SK-N-MC (cell line): ENCODE data around the gene PTCH2.

Experiments
- DNase-seq: peaks from one replicate; pipeline ENCODE4 v3.0.0-alpha.2; 2011; ENCODE audit warnings: low read depth, low spot score
- H3K27ac ChIP-seq: fragments of 200-600 bp; sonication (generic); 2 replicates; pipeline ENCODE4 v1.5.1; 2016; ENCODE audit warnings: mixed run types
- H3K36me3 ChIP-seq: fragments of 200-600 bp; sonication (generic); 2 replicates; pipeline ENCODE4 v1.6.1; 2017; ENCODE audit warnings: antibody characterized with exemption, low read length, mixed read lengths; ENCODE audit not compliant: insufficient read depth
- H3K4me3 ChIP-seq: fragments of 200-600 bp; sonication (generic); 2 replicates; pipeline ENCODE4 v1.5.1; 2016
- H3K9ac ChIP-seq: fragments of 200-600 bp; sonication (generic); 2 replicates; pipeline ENCODE4 v1.8.0; 2017; ENCODE audit warnings: mixed run types, mixed read lengths; ENCODE audit not compliant: insufficient read length
- H3K9me3 ChIP-seq: fragments of 200-600 bp; sonication (generic); 2 replicates; pipeline ENCODE4 v1.6.1; 2017; ENCODE audit warnings: low read depth, mild to moderate bottlenecking, antibody characterized with exemption, low read length, moderate library complexity, mixed read lengths
- EZH2 ChIP-seq: fragments of 200-600 bp; sonication (generic); IDR thresholded peaks from one replicate; pipeline ENCODE4 v1.6.1; 2017; ENCODE audit warnings: antibody characterized with exemption
- FOXP2 ChIP-seq: optimal IDR thresholded peaks from 2 replicates; pipeline ENCODE3; 2011; ENCODE audit warnings: mild to moderate bottlenecking, moderate library complexity; ENCODE audit not compliant: insufficient read depth; ENCODE audit errors: extremely low read length, control extremely low read depth
- POLR2AphosphoS5 ChIP-seq: IDR thresholded peaks from 2 replicates; pipeline ENCODE4 v1.6.1; 2012; ENCODE audit warnings: mild to moderate bottlenecking, low read depth, low read length, borderline replicate concordance

The PTCH2 gene

GRCh38 chr1:44792736-44793502, 50.1 kb downstream of the PTCH2 start:
- H3K9ac ChIP-seq, result no peak overlapping the region
- no peak overlapping the region for H3K4me3 ChIP-seq
- H3K9me3 ChIP-seq, result no peaks in the 10 kb centered on the region
- no peak overlapping the region for H3K27ac ChIP-seq
- DNase-seq, result no peak
- no peak for TF ChIP-seq EZH2
- H3K36me3 ChIP-seq, result no peaks in the 10 kb centered on the region

- DNase-seq, result no peak
- no peak overlapping the region for H3K4me3 ChIP-seq
- H3K9ac ChIP-seq, result no peak overlapping the region
- no peak overlapping the region for H3K27ac ChIP-seq
- no peak for TF ChIP-seq EZH2
- no peak for TF ChIP-seq POLR2AphosphoS5
- no peak for TF ChIP-seq FOXP2
- H3K36me3 ChIP-seq, result no peaks in the 10 kb centered on the region
- no peaks in the 10 kb centered on the region for H3K9me3 ChIP-seq
Measured at GRCh38 chr1:44790968-44791801, 51.9 kb downstream of the PTCH2 start.

- DNase-seq, result no peak
- TF ChIP-seq FOXP2 (no peak), EZH2 (no peak), POLR2AphosphoS5 (no peak)
- Histone ChIP-seq H3K4me3 (no peak within 1 kb of the TSS), H3K27ac (no peak within 1 kb of the TSS), H3K9me3 (no peaks in the 10 kb centered on the region), H3K36me3 (no peaks in the 10 kb centered on the region), H3K9ac (no peak within 1 kb of the TSS)
Measured at GRCh38 chr1:44788120-44788860, 54.8 kb downstream of the PTCH2 start, which contains the start of gene BEST4. Gene BEST4 (minus strand): TSS chr1:44788170. CDS start chr1:44787705, 465 bp downstream.

DNA sequence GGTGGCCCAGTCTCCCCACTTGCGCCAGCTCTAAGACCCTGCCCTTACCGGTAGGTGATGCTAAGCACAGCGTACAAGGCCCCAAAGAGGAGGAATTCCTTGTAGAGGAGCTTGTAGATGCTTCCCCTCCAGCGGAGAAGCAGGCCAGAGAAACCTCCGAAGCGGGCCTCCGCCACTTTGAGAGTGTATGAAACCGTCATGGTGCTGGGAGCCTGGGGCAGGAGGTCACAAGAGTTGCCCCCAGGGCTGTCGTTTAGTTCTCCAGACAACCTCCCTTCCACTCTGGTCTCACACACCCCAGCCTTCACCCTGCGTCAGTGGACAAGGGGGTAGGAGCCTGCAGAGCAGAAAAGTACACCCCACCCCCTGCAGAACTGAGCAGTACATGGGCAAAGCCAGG, 55.5 kb downstream of the PTCH2 start:
- H3K4me3 ChIP-seq, result no peak overlapping the region
- no peak overlapping the region for H3K27ac ChIP-seq
- no peak overlapping the region for H3K9ac ChIP-seq
- DNase-seq, result no peak
- no peaks in the 10 kb centered on the region for H3K36me3 ChIP-seq
- H3K9me3 ChIP-seq, result no peaks in the 10 kb centered on the region
- TF ChIP-seq EZH2 (no peak), POLR2AphosphoS5 (no peak)

DNA sequence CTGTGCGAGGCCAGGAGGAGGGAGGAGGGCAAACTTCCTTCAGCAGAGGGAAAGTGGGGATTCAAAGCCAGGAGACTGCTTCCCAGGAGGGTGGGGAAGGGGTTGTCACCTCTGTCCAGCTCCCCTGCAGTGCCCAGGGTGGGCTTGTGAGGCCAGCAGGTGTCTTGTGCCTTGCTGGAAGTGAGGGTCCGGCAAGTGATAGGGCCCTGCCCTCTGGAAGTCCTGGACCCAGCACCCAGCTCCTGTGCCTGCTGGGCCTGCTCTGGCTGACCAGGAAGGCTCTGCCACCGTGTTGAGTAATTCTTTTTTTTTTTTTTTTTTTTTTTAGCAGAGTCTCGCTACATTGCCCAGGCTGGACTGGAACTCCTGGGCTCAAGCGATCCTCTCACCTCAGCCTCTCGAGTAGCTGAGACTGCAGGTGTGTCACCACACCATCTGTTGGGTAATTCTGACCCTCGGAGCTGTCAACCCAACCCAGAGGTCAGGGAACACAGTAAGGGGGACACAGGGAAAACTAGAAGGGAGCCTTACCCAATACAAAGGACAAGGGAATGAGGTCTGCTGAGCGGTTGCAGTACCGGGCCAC, 56.1 kb downstream of the PTCH2 start:
- Histone ChIP-seq H3K4me3 (no peak overlapping the region), H3K9me3 (no peaks in the 10 kb centered on the region), H3K9ac (no peak overlapping the region), H3K27ac (no peak overlapping the region), H3K36me3 (peaks cover 2% of the 10 kb centered on the region; the same call in 1 of the 2 replicates)
- no peak for TF ChIP-seq POLR2AphosphoS5
- TF ChIP-seq EZH2, result no peak
- no peak for TF ChIP-seq FOXP2
- no peak for DNase-seq

- Histone ChIP-seq H3K27ac (no peak overlapping the region), H3K9ac (no peak overlapping the region)
Measured at GRCh38 chr1:44786138-44786840, 56.8 kb downstream of the PTCH2 start.

GRCh38 chr1:44785501-44786137, 57.4 kb downstream of the PTCH2 start:
- H3K36me3 ChIP-seq, result peaks cover 15% of the 10 kb centered on the region
- no peak for DNase-seq
- no peak overlapping the region for H3K4me3 ChIP-seq
- H3K9ac ChIP-seq, result no peak overlapping the region
- no peaks in the 10 kb centered on the region for H3K9me3 ChIP-seq
- TF ChIP-seq POLR2AphosphoS5 (no peak), FOXP2 (no peak), EZH2 (no peak)
- H3K27ac ChIP-seq, result no peak overlapping the region

More at GRCh38 chr1:44786138-44786840, 56.8 kb downstream of the PTCH2 start:
- Histone ChIP-seq H3K36me3 (peaks cover 8% of the 10 kb centered on the region; the same call in 1 of the 2 replicates), H3K9me3 (no peaks in the 10 kb centered on the region), H3K4me3 (no peak overlapping the region)
- TF ChIP-seq EZH2 (no peak), POLR2AphosphoS5 (no peak), FOXP2 (no peak)
- no peak for DNase-seq
